IMR-90 (cell line): ENCODE data around the gene RNF144B. TPM values are rescaled to one million over a fixed set of nuclear protein-coding genes. Genes with fewer than 3 reads are reported as not detected.
A peak's percentile ranks its signal among the peaks of the same experiment; 100 is the strongest.

Experiments used
- ATAC-seq: fragments of 200-7000 bp; cut with Tn5 transposase; 2 replicates; pipeline ENCODE4 v1.9.1; 2020; ENCODE audit warnings: low read depth, mild to moderate bottlenecking, moderate library complexity
- BruUV-seq: library from RNA; stranded (reverse); fragments of 400-500 nt; replicated peaks from 2 replicates; lab custom pipeline; 2021; lab: Mats Ljungman, UMichigan
- CTCF ChIA-PET: fragments of 300-600 bp; formaldehyde crosslinking; extraction: SDS; loops from one replicate; lab custom pipeline; 2021; ENCODE audit warnings: antibody characterized with exemption; lab: Yijun Ruan, JAX
- POLR2A ChIA-PET: fragments of 300-600 bp; sonication (Branson Sonifier 250); formaldehyde crosslinking; loops from one replicate; lab custom pipeline; 2022; ENCODE audit warnings: antibody characterized with exemption; ENCODE audit not compliant: unreplicated experiment; lab: Charles Lee
- DNase-seq: peaks from one replicate; pipeline ENCODE4 v3.0.0; 2013
- H2AFZ ChIP-seq: replicated peaks from 2 replicates; pipeline ENCODE3; 2013; ENCODE audit warnings: low read length, mild to moderate bottlenecking; ENCODE audit not compliant: poor library complexity
- H2AK5ac ChIP-seq: 2 replicates; pipeline ENCODE4 v1.6.1; 2013; ENCODE audit warnings: low read depth, low read length, inconsistent platforms
- H2AK9ac ChIP-seq: replicated peaks from 2 replicates; pipeline ENCODE3; 2013; ENCODE audit warnings: mild to moderate bottlenecking, low read depth, low read length, moderate library complexity; ENCODE audit not compliant: poor library complexity
- H2BK120ac ChIP-seq: 2 replicates; pipeline ENCODE4 v1.6.1; 2013; ENCODE audit warnings: low read depth, low read length, inconsistent platforms
- H2BK15ac ChIP-seq: 3 replicates; pipeline ENCODE4 v1.6.1; 2013; ENCODE audit warnings: low read depth, low read length, inconsistent platforms
- H2BK20ac ChIP-seq: 2 replicates; pipeline ENCODE4 v1.6.1; 2013; ENCODE audit warnings: low read depth, mild to moderate bottlenecking, inconsistent platforms, low read length, moderate library complexity
- H2BK5ac ChIP-seq: 2 replicates; pipeline ENCODE4 v1.6.1; 2013; ENCODE audit warnings: mild to moderate bottlenecking, low read depth, low read length, inconsistent platforms; ENCODE audit not compliant: poor library complexity, severe bottlenecking
- H3K14ac ChIP-seq: replicated peaks from 2 replicates; pipeline ENCODE4 v1.6.1; 2013; ENCODE audit warnings: low read depth, low read length, inconsistent platforms
- H3K18ac ChIP-seq: 2 replicates; pipeline ENCODE4 v1.6.1; 2013; ENCODE audit warnings: low read depth, low read length, control low read depth
- H3K23ac ChIP-seq: 2 replicates; pipeline ENCODE4 v1.6.1; 2013; ENCODE audit warnings: low read depth, low read length, inconsistent platforms
- H3K27ac ChIP-seq: 2 replicates; pipeline ENCODE4 v1.5.1; 2013; ENCODE audit warnings: mild to moderate bottlenecking, control low read depth, low read length; ENCODE audit not compliant: insufficient read depth
- H3K27me3 ChIP-seq: 2 replicates; pipeline ENCODE4 v1.6.1; 2013; ENCODE audit warnings: low read length; ENCODE audit not compliant: control insufficient read depth, insufficient read depth
- H3K36me3 ChIP-seq: 2 replicates; pipeline ENCODE4 v1.6.1; 2013; ENCODE audit warnings: low read length, mixed read lengths; ENCODE audit not compliant: control insufficient read depth, insufficient read depth
- H3K4ac ChIP-seq: 2 replicates; pipeline ENCODE4 v1.6.1; 2013; ENCODE audit warnings: low read depth, low read length, inconsistent platforms
- H3K4me1 ChIP-seq: 2 replicates; pipeline ENCODE4 v1.6.1; 2013; ENCODE audit warnings: low read length, mixed read lengths; ENCODE audit not compliant: control insufficient read depth, insufficient read depth
- H3K4me2 ChIP-seq: 2 replicates; pipeline ENCODE4 v1.6.1; 2013; ENCODE audit warnings: low read depth, mild to moderate bottlenecking, control low read depth, low read length, moderate library complexity
- H3K4me3 ChIP-seq: 2 replicates; pipeline ENCODE4 v1.5.1; 2013; ENCODE audit warnings: low read depth, mild to moderate bottlenecking, control low read depth, low read length, moderate library complexity; ENCODE audit not compliant: insufficient read depth
- H3K56ac ChIP-seq: 2 replicates; pipeline ENCODE4 v1.6.1; 2013; ENCODE audit warnings: low read length, inconsistent platforms; ENCODE audit not compliant: insufficient read depth; ENCODE audit errors: extremely low read depth
- H3K79me1 ChIP-seq, 2 experiments: 2 replicates each; pipeline ENCODE4 v1.6.1; 2013; ENCODE audit warnings: low read length in 2 of 2, inconsistent platforms in 1 of 2, low read depth in 1 of 2
- H3K9ac ChIP-seq: 2 replicates; pipeline ENCODE4 v1.6.1; 2013; ENCODE audit warnings: low read depth, low read length, control low read depth
- H3K9me1 ChIP-seq: 2 replicates; pipeline ENCODE4 v1.6.1; 2013; ENCODE audit warnings: low read length, inconsistent platforms; ENCODE audit not compliant: insufficient read depth
- H3K9me3 ChIP-seq: 2 replicates; pipeline ENCODE4 v1.6.1; 2013; ENCODE audit warnings: low read length; ENCODE audit not compliant: control insufficient read depth, insufficient read depth
- H4K20me1 ChIP-seq: 2 replicates; pipeline ENCODE4 v1.6.1; 2013; ENCODE audit warnings: low read length, inconsistent platforms; ENCODE audit not compliant: insufficient read depth
- H4K5ac ChIP-seq: 2 replicates; pipeline ENCODE4 v1.6.1; 2013; ENCODE audit warnings: mild to moderate bottlenecking, low read depth, low read length, control low read depth
- H4K8ac ChIP-seq, 2 experiments: 2 replicates each; pipeline ENCODE4 v1.6.1; 2013; ENCODE audit warnings: low read depth in 2 of 2, low read length in 2 of 2, control low read depth in 1 of 2, inconsistent platforms in 1 of 2
- H4K91ac ChIP-seq: 2 replicates; pipeline ENCODE4 v1.6.1; 2013; ENCODE audit warnings: low read depth, low read length, inconsistent platforms; ENCODE audit not compliant: insufficient read depth
- CEBPB ChIP-seq: IDR thresholded peaks from 2 replicates; pipeline ENCODE4 v1.6.1; 2012; ENCODE audit warnings: low read depth, low read length, improper control_type of control experiment
- RAD21 ChIP-seq: IDR thresholded peaks from 2 replicates; pipeline ENCODE4 v1.6.1; 2012; ENCODE audit warnings: low read length, improper control_type of control experiment
- WGBS, 2 experiments: methylation state at CpG; one replicate each; pipeline versions ENCODE4 v1.1.5 to v1.1.7; 2013; ENCODE audit warnings: missing lambda C conversion rate in 2 of 2; ENCODE audit not compliant: insufficient read length in 1 of 2; ENCODE audit errors: extremely low coverage in 2 of 2; 5-methylcytosine and 5-hydroxymethylcytosine counted together
- dilution Hi-C: fragments of 300-500 bp; cut with HindIII; formaldehyde crosslinking; loops from one replicate; pipeline ENCODE4 v1.14.3; 2018; ENCODE audit warnings: low sequenced_read_pairs; ENCODE audit not compliant: unreplicated experiment
- in situ Hi-C: fragments of 300-500 bp; cut with MboI; formaldehyde crosslinking; loops from 3 replicates; pipeline ENCODE4 v1.14.3; 2019; ENCODE audit warnings: low sequenced_read_pairs, inconsistent platforms, mixed read lengths
- intact Hi-C: fragments of 100-400 bp; cut with micrococcal nuclease; formaldehyde crosslinking; loops from 2 replicates; pipeline ENCODE4 v1.10.0; 2022
- polyA plus RNA-seq, 3 experiments: library from polyadenylated mRNA; depleted of rRNA; stranded (reverse); fragments of >200 nt; gene quantifications; 2 replicates each; pipeline ENCODE4 v1.2.3, GENCODE V29; 2012; ENCODE audit warnings: low replicate concordance in 1 of 3
- total RNA-seq: library from RNA; depleted of rRNA; stranded (reverse); fragments of >200 nt; gene quantifications from 2 replicates; pipeline ENCODE4 v1.2.3, GENCODE V29; 2012

RNF144B gene
- total and polyA plus RNA-seq, 2 of the 4 experiments (the other 2 are of a cell fraction) = 0.44 to 2.7 TPM

GRCh38 chr6:18507561-18507960 lies 120.4 kb downstream of the RNF144B start:
- H3K4me1 ChIP-seq = peaks cover 8% of the 10 kb centered on the region
- BruUV-seq = no TSS peak
- no peak overlapping the region for H3K14ac ChIP-seq
- no peak overlapping the region for H4K91ac ChIP-seq
- H3K27ac ChIP-seq = no peak overlapping the region
- TF ChIP-seq CEBPB (0 out of 2 replicates have a peak, but pooled peaks have one; percentile 4), RAD21 (no peak)
- H3K9ac ChIP-seq = no peak overlapping the region
- H2AK5ac ChIP-seq = no peak overlapping the region
- no peak overlapping the region for H3K4me3 ChIP-seq
- dilution Hi-C loops (no loop called here), intact Hi-C loops (loop anchor here (10.0 kb wide), 1 partner anchor 523 kb away; the partner anchor contains the start of gene KIF13A), in situ Hi-C loops (no loop called here)
- ATAC-seq (peak; percentile 46), DNase-seq (peak; percentile 35)
- no peak overlapping the region for H2BK120ac ChIP-seq
- H2BK20ac ChIP-seq = no peak overlapping the region
- CTCF ChIA-PET = no interaction called here
- POLR2A ChIA-PET = no interaction called here
- peaks cover 3% of the 10 kb centered on the region; the same call in 1 of the 2 replicates for H3K9me1 ChIP-seq
- H3K79me1 ChIP-seq = no peaks in the 10 kb centered on the region
- H3K18ac ChIP-seq = no peak overlapping the region
- H4K5ac ChIP-seq = no peak overlapping the region
- H3K9me3 ChIP-seq = no peaks in the 10 kb centered on the region
- H4K20me1 ChIP-seq = no peaks in the 10 kb centered on the region
- no peak overlapping the region for H2BK5ac ChIP-seq
- no peak overlapping the region for H3K4me2 ChIP-seq
- H3K23ac ChIP-seq = no peak overlapping the region
- no CpG with 5 or more reads among the region's 2 CpGs for WGBS, 2 experiments
- no peak overlapping the region for H3K56ac ChIP-seq
- no peak overlapping the region for H2AFZ ChIP-seq
- H2BK15ac ChIP-seq = no peak overlapping the region
- H4K8ac ChIP-seq = no peak overlapping the region
- no peaks in the 10 kb centered on the region for H3K27me3 ChIP-seq
- H3K4ac ChIP-seq = no peak overlapping the region
- no peaks in the 10 kb centered on the region for H3K36me3 ChIP-seq
- H2AK9ac ChIP-seq = no peak overlapping the region
